MV-4-11 (cell line): ENCODE results near the gene TTC16.

Source experiments
- DNase-seq: peaks from one replicate; lab custom pipeline; 2025; lab: John Stamatoyannopoulos, UW

TTC16 gene

DNA sequence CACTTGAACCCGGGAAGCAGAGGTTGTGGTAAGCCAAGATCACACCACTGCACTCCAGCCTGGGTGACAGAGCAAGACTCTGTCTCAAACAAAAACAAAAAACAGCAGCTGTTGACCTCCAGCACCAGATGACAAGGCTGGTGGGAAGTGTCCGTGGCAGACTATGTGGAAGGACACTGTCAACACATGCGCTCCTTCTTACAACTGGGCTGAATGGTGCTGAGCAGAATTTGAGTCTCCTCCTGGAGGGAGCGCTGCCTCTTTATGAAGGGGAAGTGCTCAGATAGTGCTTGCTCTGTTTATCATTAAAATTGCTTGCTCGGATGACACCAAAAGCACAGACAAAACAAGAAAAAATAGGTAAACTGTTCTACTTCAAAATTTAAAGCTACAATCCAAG lies 18.3 kb upstream of the TTC16 start:
- no peak for DNase-seq

DNA sequence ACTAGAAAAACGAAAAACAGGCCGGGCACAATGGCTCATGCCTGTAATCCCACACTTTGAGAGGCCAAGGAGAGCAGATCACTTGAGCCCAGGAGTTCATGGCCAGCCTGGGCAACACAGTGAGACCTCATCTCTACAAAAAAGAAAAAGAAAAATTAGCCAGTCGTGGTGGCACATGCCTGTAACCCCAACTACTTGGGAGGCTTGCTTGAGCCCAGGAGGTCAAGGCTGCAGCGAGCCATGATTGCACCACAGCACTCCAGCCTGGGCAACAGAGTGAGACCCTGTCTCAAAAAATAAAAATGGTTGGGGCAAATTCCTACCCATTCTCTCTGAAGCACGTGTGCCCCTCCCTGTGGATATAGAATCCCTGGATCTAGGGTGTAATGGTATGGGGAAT lies 17.5 kb upstream of the TTC16 start:
- no peak for DNase-seq

DNA sequence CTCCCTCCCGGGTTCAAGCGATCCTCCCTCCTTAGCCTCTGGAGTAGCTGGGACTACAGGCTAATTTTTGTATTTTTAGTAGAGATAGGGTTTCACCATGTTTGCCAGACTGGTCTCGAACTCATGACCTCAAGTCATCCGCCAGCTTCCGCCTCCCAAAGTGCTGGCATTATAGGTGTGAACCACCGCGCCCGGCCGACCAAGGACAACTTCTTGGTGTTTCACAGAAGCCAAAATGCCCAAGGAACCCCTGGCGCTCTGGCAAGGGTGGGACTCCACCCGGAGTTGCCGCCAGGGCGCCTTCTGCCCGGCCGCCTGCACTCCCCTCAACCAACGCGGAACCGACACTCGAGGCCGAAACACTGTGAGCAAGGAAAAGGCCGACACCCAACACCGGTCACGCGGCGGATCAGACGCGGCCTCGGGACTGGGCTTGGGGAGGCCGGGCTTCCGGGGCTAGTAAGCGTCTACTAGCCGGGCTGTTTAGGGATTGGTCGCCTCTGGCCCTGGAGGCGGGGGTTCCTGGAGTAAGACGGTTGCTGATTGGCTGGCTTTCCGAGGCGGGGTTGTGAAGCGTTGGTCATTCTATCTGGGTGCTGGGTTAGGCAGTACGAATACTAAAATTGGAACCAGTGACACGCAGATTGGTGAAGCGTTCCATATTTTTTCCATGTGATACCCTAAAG lies 16.8 kb upstream of the TTC16 start:
- DNase-seq, result peak; percentile 98

DNA sequence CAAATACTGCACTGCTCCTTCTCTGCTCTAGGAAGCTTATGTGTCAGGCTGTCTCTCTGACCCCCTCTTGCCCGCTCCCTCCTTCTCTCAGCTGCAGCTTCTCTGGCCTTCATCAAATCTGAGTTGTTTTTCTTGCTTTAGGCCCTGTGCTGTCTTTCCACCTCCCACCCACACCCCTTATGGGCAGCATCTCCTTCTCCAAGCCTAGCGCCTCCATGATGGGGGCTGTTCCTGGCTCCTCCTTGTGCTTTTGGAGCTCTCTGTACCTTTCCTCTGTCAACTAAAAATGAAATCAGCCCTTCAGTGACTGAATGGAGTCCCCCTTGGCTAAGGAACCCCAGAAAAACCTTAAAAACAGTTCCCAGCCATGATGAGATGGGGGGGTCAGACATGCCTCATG lies 15.7 kb upstream of the TTC16 start:
- no peak for DNase-seq

DNA sequence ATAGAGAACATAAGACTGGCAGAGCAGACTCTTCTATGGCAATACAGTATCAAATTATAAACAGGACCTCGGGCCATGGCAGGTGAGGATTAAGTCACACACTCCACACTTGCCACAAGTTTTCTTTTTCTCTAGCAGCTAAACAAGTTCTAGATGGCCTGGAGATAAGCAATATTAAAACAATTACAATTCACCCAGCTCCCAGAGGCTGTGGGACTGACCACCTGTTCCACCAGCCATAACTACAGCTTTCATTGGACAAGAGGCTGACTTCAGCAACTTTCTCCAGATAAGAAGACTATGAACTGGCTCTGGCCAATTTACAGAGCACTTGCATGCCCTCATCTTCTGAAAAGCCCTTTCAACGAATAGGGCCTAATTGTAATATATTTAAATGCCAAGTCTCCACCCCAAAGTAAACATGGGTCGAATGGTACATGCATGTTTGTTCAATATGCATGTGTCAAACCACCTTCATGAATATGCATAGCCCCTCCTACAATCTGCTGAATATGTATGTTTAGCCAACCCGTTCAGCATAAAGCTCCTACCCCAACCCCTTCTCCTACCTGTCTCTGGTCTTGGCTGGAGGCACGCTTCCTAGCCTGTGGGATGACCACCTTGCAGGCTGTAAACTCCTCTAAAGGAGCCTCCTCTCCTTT lies 15.2 kb upstream of the TTC16 start:
- DNase-seq, result no peak

DNA sequence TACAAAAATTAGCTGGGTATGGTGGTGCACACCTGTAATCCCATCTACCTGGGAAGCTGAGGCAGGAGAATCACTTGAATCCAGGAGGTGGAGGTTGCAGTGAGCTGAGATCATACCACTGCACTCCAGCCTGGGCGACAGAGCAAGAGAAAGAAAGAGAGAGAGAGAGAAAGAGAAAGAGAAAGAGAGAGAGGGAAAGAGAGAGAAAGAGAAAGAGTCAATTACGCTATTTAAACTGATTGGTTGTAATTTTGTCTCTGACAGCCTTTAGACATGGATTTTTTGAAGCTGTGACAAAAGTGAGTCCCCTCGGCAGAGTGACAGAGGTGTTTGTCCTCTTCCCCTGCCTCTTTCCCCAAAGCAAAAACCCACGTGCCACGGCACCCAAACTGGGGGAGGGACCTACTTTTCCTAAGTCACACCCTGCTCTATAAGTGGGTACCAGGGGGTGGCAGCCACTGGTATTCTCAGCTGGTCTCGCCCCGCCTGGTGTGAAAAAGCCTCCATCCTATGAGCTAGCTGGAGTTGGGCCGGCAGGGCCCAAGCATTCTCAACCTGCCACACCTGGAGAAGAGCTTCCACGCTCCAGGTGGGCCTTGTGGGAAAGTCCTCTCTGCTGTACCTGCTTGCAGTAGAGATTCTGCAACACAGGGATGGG lies 12.5 kb upstream of the TTC16 start:
- DNase-seq, result no peak

DNA sequence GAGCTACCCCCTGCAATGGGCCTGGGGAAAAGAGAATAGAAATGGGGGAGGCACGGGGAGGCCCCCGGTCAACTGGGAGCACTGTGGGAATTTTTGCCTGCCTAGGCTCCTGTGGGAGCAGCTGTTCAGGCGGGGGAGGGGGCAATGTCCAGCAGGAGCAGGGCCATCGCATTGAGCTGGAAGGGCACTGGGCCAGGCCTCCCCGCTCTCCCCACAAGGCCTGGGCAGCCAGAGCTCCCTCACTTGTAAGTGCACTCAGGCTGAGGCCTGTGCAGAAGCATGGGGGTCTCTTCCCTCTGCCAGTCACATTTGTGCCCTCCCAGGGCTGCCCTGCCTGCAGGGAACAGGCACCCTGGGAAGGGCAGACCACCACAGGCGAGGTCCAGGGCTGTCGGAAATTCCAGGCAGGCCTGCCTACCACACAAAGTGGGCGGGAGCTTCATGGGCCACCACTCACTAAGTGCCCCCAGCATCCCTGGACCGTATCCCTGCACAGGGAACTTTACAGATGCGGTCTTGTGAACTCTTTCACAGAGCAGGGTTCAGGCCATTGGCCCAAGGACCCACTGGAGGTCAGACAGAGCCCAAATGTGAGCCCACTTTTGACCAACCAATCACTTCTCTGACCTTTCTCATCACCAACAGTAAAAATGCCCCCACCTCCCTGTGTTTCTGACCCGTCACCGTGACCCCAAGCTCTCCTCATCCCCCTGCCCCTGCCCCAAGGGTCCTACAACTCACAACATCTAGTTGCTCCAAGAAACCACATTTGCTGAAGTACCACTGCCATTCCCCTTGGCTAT lies 10.1 kb upstream of the TTC16 start:
- no peak for DNase-seq

DNA sequence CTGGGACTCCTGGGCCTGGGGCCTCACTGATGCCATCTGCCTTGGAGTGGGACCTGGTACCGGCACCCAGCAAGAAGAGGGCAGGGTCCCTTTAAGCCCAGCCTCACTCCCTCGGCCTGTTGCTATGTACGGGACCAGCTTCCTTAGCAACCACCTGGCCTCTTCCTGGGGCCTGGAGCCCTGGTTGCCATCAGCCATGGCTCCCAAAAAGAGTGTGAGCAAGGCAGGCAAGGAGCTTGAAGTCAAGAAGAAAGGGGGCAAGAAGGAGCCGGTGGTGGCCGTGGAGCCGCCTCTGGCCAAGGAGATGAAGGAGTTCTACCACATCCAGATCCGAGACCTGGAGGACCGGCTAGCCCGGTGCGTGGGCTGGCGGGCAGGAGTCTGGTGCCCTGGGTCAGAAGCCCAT lies 9.0 kb upstream of the TTC16 start, which contains the start of gene CFAP157:
CFAP157 (plus strand) TSS at position 153 of the 406 bp plus-strand sequence; CDS start at position 197, 44 bp downstream.
- DNase-seq, result peak; percentile 35

DNA sequence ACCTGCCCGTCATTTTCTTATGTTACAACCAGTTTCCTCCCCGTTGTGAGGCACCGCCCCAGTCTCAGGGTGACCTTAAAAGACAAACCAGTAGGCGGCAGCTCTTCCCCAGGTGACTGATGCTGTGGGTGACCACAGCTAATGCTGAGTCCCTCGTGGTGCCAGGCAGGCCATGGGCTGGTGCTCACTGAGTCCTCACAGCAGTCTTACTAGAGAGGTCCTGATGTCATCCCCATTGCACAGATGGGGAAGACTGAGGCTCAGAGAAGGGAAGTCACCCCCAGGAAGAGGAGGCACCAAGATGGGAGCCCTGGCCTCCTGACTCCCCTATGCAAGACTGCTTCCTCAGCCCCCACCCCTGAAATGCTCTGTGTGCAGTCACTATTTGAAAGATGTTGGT lies 8.1 kb upstream of the TTC16 start:
- DNase-seq, result no peak

DNA sequence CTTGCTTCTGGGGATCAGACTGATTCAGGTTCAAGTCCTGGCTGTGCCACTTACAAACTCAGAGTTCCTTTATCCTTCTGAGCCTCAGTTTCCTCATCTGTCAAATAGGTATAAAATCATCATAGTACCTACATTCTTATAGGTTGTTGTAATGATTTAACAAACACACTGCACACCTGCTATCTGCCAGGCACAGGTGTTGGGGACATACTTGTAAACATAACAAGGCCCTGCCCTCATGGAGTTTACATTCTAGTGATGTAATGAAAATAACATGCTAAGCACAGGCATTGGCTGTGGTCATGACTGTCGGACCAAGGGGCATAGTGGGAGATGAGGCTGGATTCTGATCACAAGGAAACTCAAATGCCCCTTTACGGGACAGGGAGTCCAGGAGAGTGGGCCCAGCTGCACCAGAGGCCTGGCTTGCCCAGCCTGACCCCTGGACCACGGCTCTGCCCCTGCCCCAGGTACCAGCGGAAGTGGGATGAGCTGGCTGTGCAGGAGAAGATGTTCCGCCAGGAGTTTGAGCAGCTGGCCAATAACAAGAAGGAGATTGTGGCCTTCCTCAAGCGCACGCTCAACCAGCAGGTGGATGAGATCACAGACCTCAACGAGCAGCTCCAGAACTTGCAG lies 6.8 kb upstream of the TTC16 start:
- DNase-seq, result no peak

DNA sequence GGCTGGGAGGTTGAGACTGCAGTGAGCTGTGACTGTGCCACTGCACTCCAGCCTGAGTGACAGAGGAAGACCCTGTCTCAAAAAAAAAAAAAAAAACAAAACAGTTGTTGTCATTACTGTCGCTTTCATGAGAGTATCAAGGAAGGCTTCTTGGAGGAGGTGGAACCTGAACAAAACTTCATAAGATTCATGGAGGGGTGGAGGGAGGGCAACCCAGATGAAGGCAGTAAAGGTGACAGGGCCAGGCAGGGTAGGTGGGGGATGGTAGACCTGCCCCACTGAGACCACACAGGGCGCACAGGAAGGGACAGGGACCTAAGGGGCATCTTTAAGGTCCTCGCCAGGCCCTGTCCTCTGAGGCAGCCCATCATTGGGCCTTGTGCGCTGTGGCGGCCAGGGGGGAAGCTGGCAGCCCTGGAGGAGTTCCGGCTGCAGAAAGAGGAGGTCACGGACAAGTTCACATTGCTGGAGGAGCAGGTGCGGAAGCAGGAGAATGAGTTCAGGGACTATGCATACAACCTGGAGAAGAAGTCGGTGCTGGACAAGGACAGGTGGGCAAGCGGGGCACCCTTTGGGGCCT lies 5.6 kb upstream of the TTC16 start:
- no peak for DNase-seq

DNA sequence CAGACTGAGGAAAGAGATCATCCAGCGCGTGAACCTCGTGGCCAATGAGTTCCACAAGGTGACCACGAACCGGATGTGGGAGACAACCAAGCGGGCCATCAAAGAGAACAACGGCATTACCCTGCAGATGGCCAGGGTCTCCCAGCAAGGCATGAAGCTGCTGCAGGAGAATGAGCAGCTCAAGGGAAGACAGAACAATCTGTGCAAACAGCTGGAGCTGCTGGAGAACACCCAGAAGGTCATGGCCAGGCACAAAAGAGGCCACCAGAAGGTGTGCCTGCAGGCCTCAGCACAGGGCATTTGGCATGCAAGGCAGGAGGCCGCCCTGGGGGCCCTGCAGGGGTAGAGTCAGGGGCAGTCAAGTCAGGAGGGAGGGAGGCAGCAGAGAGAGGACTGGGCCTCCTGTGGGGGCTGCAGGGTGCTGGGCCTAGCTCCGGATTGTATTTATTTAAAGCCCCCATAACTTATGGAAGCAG lies 4.6 kb upstream of the TTC16 start:
- DNase-seq, result peak; percentile 75

DNA sequence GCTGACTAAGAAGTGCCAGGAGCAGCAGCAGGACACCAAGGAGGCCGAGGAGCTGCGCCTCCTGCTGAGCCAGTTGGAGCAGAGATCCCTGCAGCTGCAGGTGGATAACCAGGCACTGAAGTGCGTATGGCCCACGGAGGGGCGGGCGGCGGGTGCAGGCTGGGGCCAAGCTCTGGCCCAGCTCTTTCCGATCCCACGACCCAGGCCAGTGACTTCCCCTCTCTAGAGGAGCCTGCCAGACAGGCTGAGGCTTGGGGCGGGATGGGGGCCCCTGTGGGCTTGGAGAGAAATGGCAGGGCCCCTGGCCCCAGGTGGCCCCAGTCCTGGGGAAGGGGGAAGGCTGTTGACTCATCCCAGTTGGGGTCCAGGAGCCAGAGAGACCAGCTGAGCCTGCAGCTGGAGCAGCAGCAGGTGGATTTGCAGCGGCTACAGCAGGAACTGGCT lies 4.0 kb upstream of the TTC16 start:
- DNase-seq, result peak; percentile 36

DNA sequence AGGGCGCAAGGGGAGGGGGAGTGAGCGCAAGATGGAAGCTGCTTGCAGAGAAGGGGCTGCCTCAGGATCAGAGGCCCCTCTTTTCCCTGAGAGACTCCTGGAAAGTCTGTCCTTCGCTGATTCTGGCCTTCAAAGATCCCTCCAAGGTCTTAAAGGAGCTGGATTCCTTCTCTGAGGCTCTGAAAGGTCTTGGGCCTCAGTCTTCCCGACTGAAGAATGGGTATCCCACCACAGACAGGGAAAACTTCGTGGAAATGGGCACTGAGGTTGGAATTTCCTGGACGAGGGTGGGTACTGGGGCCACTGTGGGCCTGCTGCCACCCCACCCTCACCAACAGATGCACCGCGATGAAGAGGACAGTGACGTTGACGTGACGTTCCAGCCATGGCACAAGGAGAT lies 3.5 kb upstream of the TTC16 start:
- no peak for DNase-seq

DNA sequence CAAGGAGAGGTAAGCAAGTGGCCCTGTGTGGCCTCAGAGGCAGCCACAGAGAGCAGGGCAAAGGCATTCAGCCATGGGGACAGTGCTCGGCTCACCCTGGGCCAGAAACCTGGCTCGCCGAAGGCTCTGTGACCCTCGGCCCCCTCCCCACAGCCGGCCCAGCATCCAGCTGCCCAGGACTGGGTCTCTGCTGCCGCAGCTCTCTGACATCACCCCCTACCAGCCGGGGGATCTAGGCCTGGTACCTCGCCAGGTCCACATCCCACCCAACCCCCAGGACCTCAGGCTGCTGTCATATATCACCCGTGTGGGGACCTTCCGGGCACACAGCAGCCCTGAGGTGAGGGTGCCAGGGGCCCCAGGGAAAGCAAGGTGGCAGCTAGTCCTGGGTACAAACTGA lies 3.0 kb upstream of the TTC16 start:
- no peak for DNase-seq

DNA sequence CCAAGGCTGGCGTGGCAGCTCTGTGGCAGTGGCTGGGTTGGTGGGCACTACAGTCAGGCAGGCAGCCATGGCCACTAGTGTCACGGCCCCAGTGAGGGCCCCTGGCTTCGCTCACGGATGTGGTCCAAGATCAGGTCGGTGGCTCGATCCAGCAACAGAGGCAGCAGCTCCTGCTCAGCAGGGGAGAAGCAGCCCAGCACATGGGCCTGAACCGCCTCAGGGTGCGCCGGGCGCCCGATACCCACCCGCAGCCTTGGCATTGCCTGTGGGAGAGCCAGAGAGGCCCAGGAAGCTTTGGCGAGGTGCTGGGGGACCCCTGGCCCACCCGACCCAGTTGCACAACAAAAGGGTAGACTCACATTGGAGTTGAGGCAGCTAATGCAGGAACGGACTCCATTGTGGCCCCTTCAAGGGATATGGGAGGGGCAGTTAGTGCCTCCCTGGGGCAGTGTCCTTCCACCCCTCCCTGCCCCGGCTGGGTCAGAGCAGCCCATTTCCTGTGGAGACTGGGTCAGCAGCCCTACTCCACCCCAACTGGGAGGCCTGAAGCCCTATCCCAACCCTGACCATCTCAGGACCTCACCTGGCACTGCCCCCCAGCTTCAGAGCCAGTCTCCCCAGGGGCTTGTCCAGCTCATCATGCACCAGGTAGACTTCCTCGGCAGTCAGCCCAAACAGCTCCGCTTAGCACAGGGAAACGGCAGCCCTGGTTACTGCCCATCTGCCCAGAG lies 1.7 kb upstream of the TTC16 start:
- no peak for DNase-seq

DNA sequence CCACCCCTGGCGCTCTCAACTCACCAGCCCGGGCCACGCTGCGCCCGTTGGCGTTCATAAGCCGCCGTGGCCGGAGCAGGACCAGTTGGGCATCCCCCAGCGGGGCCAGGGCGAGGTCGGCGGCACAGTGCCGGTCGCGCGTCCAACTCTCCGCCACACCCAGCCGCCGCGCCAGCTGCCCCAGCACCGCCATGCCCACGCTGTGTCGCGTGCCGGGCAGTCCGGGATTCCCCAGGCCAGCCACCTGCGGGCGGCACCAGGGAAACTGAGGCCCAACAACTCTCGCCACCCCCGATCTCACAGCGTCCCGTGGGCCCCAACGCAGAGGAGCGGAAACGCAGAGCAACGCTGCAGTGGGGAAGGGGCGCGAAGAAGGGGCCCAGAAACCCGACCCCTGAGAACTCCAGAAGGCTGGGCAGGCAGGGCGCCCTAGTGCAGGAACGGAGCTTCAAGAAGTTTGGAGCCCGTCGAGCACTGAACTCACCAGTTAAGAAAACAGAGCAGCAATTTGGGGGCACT lies 869 bp upstream of the TTC16 start:
- no peak for DNase-seq

DNA sequence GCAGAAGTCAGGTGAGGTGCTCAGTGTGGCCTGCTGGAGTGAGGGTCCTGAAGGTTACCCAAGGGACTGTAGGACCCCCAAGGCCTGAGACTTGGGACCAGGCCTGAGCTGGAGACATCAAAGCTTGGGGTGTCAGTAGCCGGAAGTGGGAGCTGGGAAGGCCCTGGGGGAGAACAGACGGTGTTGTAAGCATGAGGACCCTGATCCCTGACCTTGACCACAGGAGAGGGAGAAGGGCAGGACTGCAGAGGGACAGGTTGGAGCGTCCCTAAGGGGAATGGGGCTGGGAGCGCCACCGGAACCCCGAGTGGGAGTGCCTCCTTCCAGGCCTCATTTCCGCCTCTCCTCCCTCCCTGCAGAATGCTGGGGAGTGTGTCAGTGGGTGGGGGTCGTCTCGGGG lies 533 bp downstream of the TTC16 start:
- DNase-seq, result no peak

DNA sequence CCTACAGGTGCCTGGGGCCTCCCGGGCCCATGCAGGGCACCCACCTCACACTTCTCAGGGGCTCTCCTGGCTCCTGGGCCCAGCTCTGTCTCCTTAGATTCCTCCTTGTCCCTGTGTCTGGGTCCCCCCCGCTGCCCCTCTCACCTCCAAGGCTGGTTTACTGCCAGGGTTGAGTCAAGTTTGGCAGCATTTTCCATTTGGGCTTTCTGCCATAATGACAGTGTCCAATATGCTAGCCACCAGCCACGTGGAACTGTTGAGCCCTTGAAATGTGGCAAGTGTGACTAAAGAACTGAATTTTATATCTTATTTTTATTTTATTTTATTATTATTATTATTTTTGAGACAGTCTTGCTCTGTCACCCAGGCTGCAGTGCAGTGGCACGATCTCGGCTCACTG lies 1.9 kb downstream of the TTC16 start:
- no peak for DNase-seq

DNA sequence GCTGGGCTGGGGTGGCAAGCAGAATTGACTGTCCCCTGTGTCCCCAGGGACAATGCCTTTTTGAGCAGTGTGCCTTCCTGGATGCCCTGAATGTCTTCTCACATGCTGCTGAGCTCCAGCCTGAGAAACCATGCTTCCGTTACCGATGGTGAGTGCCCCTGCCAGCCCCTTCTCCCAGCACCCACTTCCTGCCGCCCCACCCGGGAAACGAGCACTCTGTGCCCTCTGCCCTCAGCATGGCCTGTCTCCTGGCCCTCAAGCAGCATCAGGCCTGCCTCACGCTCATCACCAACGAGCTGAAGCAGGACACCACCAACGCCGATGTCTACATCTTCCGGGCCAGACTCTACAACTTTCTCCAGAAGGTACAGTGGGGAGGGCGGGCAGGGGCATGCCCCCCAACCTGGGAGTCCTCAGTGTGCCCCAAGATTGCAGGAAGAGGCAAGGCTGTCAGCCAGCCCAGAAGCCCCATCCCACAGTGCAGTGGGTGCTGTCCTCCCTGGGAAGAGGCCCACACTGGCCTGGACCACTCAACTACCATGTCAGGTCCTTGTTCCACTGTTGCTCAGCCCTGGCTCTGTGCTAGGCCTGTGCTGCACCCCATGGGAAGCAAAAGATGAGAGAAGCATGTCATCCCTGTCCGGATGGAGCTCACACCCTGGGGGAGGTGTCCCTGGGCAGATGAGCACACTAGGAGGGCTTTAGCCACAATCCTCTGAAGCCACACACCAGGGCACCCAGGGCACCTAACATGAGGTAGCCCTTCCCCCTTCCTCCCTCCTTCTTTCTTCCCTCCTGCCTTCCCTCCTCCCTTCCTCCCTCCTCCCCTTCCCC lies 4.4 kb downstream of the TTC16 start:
- DNase-seq, result no peak
